Umbilical cord (tissue), 2 donors: ENCODE data around the gene AP1B1. TPM values are rescaled to one million over a fixed set of nuclear protein-coding genes. Genes with fewer than 3 reads are reported as not detected.

ENCODE experiments used
- DNase-seq: peaks from one replicate; pipeline ENCODE4 v3.0.0-alpha.2; 2015; ENCODE audit warnings: low spot score
- total RNA-seq: library from RNA; depleted of rRNA; stranded (reverse); fragments of >200 nt; gene quantifications from one replicate; pipeline ENCODE4 v1.2.3, GENCODE V29; 2014; ENCODE audit warnings: low replicate concordance; ENCODE audit not compliant: insufficient read depth

AP1B1 gene
- total RNA-seq, 1 donor from 2014 or later = 30.8 TPM

- no peak for DNase-seq
These were observed 74.5 kb downstream of the AP1B1 start for GRCh38 chr22:29313576-29314466.

- DNase-seq = no peak
These were observed 75.2 kb downstream of the AP1B1 start for GRCh38 chr22:29313126-29313575.

- DNase-seq = no peak
These were observed 75.9 kb downstream of the AP1B1 start for GRCh38 chr22:29312218-29313125.

- DNase-seq = no peak
These were observed 76.7 kb downstream of the AP1B1 start for GRCh38 chr22:29311464-29312217.

GRCh38 chr22:29310863-29311339, 77.5 kb downstream of the AP1B1 start:
- peak; percentile 98 for DNase-seq

GRCh38 chr22:29310065-29310862, 78.1 kb downstream of the AP1B1 start:
- no peak for DNase-seq

- DNase-seq = no peak
These were observed 78.9 kb downstream of the AP1B1 start for GRCh38 chr22:29309332-29310064.

GRCh38 chr22:29308791-29309262, 79.5 kb downstream of the AP1B1 start:
- DNase-seq = no peak

- no peak for DNase-seq
These were observed 80.1 kb downstream of the AP1B1 start for GRCh38 chr22:29308148-29308790.

- no peak for DNase-seq
These were observed 80.7 kb downstream of the AP1B1 start for GRCh38 chr22:29307596-29308147.

GRCh38 chr22:29306835-29307595, 81.4 kb downstream of the AP1B1 start:
- DNase-seq = peak; percentile 88

- peak; percentile 89 for DNase-seq
These were observed 82.1 kb downstream of the AP1B1 start, which contains the start of gene GAS2L1 for GRCh38 chr22:29306175-29306834. GAS2L1 (plus strand) TSS chr22:29306650; CDS start chr22:29308106, 1,456 bp downstream.

- DNase-seq = no peak
These were observed 82.6 kb downstream of the AP1B1 start for GRCh38 chr22:29305836-29306174.

- DNase-seq = no peak
These were observed 85.5 kb downstream of the AP1B1 start for GRCh38 chr22:29302681-29303465.

- no peak for DNase-seq
These were observed 86.0 kb downstream of the AP1B1 start for GRCh38 chr22:29302402-29302680.

GRCh38 chr22:29301716-29302401, 86.5 kb downstream of the AP1B1 start:
- DNase-seq = no peak
